Measurements from ENCODE around the gene BICC1.

Gene BICC1

DNA sequence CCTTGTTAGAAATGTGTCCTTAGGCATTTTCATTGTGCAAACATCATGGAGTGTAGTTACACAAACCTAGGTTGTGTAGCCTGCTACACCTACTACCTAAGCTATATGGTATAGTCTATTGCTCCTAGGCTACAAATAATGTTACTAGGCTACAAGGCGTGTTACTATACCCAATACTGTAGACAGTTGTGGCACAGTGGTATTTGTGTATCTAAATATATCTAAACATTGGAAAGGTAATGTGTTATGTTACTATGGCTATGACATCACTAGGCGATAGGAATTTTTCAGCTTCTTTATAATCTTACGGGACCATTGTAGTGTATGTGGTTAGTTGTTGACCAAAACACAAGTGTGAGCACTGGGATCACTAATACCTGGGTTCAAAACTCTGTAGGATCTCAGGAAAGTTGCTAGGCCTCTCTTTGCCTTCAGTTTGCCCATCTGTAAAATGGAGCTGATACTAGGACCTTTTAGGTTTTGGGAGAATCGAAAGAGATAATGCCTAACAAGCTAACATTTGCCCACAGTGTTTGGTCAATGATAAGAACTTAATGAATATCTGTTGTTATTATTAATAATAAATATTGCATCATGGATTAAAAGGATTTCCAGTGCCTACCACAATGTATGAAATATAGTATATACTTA lies 2.7 kb downstream of the BICC1 start:
- no peak for DNase-seq (ENCODE audit: low read depth)

DNA sequence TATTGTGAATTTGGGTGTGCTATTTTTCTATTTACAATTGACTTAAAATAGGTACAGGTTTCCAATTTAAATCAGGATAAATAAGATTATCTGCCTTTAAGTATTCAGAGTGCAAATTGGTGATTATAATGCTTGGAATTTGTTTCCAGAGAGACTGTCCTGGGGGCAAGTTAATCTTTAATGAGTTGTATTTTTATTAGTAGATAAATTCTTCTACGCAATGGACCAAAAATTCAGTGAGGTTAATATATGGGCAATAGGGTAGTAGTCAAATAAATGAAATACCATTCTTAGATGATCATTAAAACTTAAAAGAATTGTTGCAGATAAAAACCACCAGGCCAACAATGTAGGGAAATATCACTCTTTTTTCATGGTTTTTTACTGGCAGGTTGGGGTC lies 3.4 kb downstream of the BICC1 start:
- no peak for DNase-seq (ENCODE audit: low read depth)

DNA sequence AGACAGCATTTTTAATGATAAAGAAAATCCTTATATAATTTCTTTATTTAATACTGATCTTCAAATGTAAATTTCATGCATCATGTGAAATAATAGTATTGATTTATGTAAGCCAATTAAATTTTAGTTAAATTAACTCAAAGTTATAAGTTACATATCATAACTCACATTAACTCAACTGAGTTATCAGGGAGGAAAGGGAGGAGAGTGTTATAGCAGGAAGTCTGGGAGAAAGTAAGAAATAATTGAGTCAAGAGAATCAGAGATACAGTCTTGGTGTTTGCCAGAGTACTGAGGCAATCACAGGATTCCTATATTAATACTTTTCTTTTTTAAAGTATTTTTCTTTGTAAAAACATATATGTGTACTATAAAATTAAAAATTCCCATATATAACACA lies 4.0 kb downstream of the BICC1 start:
- no peak for DNase-seq (ENCODE audit: low read depth)

DNA sequence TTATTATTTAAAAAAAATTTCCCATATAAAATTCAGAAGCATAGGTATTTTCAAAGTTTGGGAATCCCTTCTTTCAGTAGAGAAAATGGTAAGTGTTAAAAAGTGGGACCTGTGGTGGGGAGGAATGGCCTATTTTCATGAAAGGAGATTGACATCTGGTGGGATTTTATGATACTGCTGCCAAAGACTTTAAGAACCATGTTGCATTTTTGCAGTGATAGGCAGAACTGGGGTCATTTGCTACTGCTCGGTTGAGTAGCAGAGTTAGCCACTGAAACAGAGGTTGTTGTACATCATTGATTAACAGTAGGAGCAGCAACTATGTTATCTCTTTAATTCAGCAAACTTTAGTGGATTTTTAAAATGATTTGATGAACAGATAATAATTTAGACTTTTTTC lies 4.4 kb downstream of the BICC1 start:
- no peak for DNase-seq (ENCODE audit: low read depth)

DNA sequence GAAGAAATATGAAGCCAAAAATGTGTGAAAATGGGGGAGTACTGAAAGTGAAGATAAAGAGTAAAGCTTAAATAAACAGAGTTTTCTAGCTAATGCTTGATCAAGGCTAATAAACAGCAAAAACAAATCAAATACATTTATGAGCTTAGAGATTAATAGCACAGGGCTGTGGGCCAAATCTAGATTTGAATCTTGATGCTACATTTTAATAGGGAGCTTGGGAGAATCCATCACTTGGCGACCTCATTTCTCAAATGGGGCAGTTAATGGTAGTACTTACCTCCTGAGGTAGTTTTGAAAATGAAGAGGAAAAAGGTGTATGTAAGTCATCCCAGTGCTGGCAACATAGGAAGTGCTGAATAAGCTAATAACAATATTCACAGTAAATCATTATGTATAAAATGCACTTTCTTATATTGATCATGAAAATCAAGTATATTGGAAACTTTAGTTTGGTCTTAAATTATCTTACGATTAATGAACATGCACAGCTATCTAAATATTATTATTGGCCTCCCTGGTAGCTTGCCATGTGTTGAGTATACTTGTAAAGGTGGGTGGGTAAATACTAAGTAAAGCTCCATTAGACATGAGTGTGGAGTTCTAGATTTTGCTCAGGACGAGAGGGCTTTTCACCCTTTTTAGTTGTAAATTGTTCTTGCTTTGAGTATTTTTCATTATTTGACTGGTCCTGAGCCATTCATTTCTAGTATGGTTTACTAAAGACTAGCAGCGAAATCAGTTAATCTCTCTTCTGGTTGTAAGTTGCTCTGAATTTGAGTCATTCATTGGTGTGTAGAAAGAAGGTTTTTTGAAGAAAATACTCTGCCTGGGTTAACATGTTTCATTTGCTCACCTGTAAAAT lies 5.1 kb downstream of the BICC1 start:
- DNase-seq (ENCODE audit: low read depth), result no peak

DNA sequence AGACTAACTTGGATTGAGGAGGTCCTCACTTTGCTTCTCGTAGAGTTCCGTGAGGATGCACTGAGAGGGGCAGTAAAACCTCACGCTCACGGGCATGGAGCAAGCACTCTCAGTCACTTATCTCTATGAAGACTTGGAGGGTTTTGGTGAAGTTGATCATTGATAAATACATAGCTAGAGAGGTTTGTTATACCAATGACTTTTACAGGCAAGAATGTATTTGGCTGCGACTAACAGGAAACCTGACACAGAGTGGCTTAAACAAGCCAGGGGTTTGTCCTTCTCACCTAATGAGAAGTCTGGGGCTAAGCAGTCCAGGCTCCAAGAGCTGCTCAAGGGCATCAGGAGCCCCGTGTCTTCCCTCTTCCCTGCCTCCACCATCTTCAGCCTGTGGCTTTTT lies 6.1 kb downstream of the BICC1 start:
- DNase-seq (ENCODE audit: low read depth), result no peak

DNA sequence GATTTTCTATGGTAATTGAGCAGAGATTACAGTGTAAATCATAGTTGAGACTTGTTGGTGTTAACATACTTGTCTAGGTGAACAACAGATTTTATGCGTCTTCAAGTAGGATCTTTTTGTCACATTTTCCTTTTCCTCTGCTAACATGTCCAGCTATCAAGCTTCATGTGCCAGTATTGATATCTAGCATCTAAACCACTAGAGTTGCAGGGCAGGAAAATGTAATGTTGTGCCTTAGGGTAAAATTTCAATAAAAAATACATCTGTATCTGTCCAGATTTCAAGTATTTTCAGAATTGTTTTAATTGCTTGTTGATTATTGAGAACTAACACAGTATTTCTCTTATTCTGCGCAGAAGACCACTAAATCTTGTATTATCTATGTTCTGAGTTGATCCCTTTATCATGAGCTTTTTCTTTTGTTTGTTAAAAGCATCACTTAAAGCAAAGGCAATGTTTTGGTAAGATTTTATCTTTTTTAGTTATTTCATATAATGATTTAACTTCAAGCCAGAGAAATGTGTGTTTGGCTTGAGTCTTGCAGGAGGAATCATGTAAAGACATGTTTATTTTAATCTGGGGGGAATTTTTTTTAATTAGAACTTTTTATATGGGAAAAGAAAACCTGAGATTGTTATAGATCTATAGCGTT lies 16.5 kb downstream of the BICC1 start:
- DNase-seq (ENCODE audit: low read depth), result no peak

DNA sequence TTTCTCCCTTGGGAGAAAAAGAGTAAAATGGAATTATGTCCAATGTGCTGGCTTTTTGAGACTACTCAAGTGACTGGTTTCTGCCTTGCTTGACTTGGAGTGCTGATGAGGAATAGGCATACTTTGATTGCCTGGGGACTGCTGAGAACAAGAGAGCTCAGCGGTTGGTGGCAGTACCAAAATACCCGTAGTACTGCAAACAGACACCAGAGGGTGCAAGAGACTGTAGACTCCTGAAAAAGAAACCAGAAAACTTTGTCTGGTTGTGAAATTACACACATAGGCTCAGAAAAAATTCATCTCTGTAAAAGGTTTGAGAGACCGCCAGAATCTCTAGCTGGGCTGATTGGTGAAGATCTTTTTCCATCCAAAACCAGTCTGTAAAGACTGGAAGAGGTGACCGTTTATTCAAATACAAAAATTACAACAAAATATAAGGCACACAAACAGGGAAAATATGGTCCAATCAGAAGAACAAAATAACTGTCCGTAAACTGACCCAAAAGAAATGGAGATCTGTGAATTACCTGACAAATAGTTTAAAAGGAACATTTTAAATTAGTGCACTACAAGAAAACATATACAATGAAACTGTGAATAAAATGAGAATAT lies 18.5 kb downstream of the BICC1 start:
- peak; percentile 39 for DNase-seq (ENCODE audit: low read depth)

DNA sequence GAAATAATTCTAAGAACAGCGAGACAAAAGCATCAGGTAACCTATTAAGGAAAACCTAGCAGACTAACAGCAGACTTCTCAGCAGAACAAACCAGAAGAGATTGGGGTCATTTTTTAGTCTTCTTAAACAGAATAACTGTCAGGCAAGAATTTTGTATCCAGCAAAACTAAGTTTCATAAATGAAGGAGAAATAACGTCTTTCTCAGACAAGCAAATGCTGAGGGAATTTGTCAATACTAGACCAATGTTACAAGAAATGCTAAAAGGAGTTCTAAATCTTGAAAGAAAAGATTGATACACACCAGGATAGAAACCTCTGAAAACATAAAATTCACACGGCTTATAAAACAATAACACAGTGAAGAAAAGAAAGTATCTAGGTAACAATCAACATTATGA lies 22.6 kb downstream of the BICC1 start:
- DNase-seq (ENCODE audit: low read depth), result no peak

DNA sequence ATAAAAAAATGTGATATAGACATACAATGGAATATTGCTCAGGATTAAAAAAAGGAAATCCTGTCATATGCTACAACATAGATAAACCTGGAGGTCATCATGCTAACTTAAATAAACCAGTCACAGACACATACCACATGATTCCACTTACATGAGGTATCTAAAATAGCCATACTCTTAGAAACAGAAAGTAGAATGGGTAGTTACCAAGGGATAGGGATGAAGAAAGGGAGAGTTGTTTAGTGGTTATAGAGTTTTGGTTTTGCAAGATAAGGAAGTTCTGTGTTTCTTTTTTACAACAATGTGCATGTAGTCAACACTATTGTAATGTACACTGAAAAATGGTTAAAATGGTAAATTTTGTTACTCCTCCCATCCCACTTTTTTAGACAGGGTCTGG lies 30.5 kb downstream of the BICC1 start:
- no peak for DNase-seq (ENCODE audit: low read depth)

DNA sequence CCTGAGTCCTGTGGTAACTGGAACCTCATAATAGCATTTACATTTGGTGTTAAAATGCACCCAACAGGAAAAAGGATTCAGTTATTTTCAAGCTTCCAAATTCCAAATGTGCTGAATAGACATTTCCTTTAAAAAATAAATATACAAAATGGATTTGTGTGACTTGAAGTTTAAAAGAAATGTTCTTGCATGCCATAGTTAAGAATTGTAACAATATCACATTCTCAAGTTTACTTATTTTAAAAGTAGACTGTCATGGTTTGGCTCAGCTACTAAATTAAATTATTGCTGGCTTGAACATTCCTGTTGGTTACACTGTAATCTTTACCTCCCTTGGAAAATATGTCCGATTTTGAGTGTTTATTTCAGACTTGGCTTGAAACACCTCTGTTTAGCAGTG lies 31.5 kb downstream of the BICC1 start:
- DNase-seq (ENCODE audit: low read depth), result no peak

DNA sequence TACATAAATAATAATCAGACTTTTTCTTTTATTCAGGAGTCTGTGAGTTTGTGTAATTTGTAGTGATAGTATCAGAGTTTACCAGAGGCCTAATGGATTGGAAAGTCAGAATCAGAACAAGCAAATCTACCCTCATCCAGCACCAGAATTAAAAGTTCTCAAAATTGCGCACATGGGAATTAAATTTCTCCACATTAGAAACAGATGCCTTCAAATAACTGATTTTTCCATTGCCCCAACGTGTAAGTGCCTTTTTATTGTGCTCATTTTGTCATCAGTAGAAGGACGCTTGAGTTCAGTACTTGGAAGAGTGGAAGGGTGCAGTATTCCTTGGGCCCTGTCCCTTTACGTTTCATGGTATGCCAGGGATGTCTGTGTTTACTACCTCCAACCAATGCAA lies 32.8 kb downstream of the BICC1 start:
- DNase-seq (ENCODE audit: low read depth), result no peak

DNA sequence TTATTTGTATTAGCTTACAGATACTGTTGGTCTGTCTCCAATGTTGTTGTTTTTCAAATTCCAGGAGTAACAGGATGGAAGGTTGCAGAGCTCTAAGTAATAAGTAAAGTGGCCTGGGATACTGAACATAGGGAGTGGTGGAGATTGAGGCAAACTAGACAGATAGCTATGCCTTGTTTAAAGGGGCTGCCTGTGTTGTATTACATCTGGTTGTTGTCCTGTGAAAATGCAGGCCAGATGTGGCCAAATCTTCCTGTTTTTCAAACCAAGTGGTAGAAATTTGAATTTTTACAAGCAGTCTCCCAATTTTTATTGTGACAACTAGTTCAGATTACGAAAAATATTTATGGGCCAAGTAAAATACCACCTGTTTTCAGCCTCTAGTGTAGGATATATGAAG lies 33.5 kb downstream of the BICC1 start:
- DNase-seq (ENCODE audit: low read depth), result no peak

DNA sequence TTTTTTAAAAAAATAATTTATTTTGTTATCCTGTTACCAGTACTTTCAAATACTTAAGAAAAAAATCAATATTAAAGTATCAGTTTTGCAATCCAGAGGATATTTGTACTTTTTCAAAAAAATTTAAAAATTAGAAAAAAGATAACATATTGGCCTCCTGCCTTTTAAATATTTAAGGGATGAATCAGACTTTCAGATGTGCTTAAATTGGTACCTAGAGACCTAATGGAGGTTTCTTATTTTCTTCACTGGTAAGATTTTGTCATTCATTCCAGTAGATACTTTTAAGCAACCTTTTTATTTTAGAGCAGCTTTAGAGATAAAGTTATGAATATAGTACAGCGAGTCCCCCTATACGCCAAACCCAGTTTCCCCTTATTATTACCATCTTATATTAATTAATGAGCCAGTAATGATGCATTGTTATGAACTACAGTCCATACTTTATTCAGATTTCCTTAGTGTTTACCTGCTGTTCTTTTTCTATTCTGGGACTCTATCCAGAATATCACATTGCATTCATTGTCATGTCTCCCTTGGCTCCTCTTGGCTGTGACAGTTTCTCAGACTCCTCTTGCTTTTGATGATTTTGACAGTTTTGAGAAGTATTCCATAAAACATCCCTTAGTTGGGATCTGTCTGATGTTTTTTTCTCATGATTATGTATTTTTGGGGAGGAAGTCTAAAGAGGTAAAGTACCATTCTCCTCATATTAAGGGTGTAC lies 34.2 kb downstream of the BICC1 start:
- DNase-seq (ENCODE audit: low read depth), result no peak

DNA sequence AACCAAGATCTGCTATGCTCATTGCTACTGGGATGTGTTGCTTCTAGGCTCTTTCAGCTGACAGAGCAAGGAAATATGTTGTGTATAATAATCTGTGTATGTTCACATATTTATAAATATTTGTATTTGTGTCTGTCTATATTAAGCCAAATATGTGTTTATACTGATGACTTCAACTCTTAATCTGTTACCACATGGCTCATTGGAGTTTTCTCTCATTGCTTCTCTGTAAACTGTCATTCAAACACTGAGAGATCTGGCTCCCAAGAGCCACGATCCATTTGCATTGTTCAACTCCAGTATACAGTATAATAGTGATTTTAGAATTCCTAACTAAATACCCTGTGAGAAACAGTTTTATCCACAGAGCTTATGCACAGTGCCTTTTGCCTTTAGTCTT lies 35.3 kb downstream of the BICC1 start:
- DNase-seq (ENCODE audit: low read depth), result no peak

DNA sequence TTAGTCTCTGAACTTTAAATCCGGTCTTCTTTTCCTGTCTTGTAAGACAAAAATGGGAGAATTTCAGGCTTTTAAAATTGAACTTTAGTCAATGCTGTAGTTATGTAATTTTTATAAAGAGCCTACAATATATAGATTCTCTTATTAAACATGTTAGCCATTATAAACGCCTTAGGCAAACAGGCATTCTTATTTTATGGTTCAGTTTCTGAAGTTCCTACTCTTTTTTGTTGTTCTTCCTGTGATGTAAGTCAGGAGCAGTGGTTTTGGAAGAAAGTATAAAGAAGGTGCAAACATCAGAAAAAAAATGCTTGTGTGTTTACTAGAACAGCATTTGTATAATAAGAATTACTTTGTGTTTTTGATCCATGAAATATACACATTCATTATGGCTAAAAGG lies 41.6 kb downstream of the BICC1 start:
- DNase-seq (ENCODE audit: low read depth), result no peak

DNA sequence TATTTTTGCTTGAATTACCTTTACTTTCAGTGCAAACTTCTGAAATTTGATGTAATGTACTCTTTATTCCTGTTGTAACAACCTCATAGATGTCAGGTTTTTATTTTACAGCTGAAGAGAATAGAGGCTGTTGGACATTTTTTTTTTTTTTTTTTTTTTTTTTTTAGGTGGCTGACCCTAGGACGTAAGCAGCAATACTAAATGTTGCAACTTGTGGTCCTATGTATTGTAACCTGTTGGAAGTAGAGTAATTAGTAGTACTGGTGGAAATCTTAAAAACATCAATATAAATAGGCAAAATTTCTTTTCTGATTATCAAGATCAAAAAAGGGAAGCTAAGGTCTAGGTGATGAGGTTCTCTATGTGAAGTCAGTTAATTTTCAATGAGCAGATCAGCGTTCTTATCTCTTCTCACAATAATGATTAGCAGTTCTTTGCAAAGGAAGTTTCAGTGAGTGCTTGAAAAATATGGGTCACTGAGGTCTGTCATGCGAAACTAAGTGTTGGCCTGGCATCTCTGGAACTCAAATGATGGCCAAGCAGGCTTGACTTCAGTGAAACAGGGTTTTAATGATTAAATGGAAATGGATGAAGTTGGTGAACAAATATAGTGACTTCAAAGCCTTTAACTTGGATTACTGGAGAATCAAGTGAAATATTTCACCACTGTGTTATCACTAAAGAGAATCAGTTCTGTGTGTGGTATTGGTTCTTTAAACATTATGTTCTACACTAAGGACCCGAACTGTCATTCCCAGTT lies 42.7 kb downstream of the BICC1 start:
- DNase-seq (ENCODE audit: low read depth), result no peak

DNA sequence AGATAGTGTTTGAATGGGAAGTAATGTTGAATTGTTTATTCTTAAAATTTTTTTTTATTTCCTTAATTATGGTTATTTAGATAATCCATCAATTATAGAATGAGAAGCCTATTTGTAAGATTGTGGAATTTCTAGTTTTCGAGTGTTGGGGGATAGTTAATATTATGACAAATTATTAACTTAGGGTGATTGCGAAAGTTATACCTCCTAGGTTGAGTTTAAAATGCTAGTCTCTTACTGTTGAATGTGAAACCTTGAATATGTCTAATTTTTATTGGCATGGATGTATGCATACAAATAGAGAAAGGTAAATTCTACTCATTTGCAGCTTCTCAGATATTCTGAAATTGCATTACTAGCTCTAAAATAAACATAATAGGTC lies 43.2 kb downstream of the BICC1 start:
- DNase-seq (ENCODE audit: low read depth), result no peak

DNA sequence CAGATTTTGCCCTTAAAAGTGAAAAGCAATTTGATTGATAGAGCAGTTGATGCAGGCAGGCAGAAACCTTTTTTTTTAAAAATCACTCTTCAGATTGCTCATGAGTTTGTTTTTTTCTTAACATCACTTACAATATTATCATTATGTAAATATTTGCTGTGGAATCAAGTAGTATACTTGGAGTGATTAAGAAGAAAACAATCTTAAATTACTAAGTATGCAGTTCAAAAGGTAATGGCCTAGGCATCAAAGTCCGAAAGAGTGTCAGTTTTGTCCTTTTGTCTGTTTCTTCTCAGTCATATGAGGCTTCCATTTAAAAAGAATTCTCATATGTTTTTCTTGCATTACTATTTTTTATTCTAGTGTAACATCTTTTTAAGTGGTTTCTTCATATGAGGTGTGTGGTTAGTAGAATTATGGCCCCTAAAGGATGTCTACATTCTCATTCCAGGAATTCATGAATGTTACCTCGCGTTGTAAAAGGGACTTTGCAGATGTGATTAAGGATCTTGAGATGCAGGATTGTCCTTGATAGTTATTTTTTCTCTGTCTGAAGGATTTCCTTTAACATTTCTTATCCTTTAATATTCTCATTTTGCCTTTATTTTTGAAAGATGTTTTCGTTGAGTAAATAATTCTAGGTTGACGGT lies 44.0 kb downstream of the BICC1 start:
- DNase-seq (ENCODE audit: low read depth), result no peak

DNA sequence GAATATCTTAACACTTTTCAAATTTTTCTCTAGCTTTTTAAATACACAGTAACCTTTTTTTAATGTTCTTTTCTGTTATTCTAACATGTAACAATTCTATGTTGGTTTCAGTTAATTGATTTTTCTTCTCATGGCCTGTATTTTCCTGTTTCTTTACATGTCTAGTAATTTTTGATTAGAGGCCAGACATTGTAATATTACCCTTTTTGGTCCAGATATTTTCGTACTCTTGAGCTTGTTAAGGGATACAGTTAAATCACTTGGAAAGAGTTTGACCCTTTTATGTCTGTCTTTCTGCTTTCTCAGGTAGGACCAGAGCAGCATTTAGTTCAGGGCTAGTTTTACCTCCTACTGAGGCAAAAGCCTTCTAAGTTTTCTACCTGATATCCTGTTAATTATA lies 45.0 kb downstream of the BICC1 start:
- DNase-seq (ENCODE audit: low read depth), result no peak

DNA sequence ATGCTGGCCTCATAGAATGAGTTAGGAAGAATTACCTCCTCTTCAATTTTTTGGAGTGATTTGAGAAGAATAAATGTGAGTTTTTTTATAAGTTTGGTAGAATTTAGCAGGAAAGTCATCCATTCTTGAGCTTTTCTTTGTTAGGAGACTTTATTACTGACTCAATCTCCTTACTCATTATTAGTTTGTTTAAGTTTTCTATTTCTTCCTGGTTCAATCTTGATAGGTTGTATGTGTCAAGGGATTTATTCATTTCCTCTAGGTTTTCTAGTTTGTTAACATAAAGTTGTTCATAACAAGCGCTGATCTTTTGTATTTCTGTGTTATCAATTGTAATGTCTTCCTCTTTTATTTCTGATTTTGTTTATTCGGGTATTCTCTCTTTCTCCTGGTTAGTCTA lies 47.4 kb downstream of the BICC1 start:
- no peak for DNase-seq (ENCODE audit: low read depth)

Measured in activated T-cell treated with anti-CD3 and anti-CD28 coated beads for 24 hours (primary cell).